ENCODE measurements around the gene ADPGK.

Gene ADPGK

GRCh38 chr15:72787526-72787925, 4.0 kb upstream of the ADPGK start:
- no peak for DNase-seq

DNA sequence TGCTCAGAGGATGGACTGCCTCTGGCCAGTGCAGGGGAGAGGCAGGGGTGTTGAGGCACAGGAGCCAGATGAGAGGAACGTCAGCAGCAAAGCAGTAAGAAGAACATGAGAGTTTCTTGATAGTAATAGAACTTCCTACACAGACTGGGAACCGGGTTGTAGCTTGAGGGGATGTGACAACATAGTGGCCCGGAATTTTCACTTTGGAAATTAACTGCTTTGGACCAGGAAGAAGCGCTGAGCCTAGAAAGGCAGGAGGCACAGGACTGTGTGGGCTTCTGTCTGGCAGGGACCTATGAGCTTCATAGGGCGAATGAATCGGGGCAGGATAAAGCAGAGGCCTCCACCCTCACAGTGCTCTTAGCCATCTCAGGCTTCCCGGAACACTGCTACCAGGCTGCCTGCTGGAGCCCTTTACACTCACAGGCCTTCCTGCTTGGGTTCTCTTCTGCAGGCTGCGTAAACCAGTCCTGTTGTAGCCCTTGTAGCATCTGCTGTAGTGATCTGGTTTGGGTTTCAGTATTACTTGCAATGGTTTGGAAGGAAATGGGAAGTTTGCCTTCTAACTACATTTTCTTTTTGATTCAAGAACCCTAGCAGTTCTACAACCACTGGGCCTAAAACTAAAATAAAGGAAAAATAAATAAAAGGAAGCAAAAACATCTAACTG, 3.3 kb upstream of the ADPGK start:
- DNase-seq: no peak

DNA sequence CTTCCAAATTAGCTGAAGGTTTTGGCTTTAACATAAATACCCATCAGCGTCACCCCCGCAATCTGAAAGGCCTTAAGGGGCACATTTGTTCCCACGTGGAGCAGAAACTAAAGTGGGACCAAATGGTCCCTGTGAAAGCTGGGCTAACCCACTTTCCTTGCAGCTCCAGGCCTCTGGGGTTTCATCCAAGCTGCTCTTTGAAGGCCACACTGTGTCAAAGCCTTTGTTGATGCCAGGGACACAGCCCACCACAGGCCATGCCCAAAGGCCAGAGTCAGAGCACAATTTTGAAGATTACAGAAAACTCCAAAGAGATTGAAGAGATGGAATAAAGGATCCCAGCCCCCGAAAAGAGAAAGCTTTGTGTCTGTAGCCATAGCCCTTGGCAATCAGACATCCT, 2.7 kb upstream of the ADPGK start:
- DNase-seq: no peak

DNA sequence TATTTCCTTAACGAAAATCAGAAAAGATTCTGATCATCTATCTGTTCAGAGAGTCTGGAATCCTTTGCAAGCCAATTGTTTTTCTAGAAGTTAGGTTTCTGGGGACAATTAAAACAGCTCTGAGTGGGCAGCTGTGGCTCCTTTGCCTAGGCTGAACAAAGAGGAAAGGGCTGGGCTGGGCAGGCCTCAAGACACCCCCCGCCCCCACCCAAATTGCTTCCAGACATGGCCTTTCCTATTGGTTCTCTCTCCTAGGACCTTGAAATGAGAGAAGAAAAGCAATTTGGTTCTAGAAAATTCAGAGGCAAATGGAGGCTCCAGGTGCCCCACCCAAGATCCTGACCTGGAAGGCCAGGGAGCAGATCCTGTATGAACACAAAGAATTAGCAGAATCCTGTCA, 2.3 kb upstream of the ADPGK start:
- DNase-seq: no peak

DNA sequence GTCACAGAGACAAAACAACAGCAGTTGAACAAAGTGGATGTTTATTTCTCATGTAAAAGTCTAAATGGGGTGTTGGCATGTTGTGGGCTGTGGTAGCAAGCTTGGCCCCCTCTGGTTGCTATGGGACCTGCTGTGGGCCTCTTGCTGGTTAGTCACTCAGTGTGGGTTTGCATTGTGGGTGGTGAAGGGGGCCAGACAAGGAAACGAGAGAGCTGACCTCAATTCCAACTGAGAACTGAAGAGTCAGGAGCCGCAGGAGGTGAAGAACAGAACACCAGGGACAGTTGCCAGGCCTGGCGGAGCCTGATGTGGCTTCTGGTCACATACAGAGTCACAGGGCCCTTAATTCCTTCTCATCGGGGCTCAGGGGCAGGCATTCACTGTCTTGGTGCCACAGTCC, 1.9 kb upstream of the ADPGK start:
- DNase-seq: peak; percentile 64

- peak; percentile 55 for DNase-seq
Observed at GRCh38 chr15:72784456-72784876, 908 bp upstream of the ADPGK start.

DNA sequence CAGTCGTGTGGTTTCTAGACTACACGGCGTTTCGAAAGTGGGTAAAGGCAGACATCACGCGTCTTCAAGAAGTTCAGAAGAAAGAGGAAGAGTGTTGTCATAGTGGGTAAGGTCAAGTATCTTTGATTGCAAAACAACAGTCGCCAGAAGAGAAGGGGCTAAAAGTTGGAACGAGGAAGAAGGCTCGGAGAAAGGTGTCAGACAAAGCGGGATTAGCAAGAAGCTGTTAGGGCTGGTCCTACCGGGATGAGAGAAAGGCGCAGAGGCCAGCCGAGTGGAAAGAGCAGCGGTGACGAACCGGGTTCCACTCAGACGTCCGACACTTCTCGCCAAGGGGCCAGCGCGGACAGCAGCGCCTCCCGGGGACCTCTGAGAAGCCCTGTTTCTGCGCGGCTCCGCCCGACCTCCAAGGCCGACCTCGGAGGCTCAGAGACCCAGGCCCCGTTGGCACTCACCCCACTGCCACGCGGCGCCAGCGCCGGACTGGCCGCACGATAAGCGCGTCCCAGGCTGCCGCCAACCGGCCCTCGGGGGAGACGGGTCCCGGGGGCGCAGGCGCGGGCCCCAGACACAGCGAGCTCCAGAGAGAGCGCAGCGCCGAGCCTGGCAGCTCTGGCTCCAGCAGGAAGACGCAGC, 436 bp downstream of the ADPGK start:
- DNase-seq: peak; percentile 82

DNA sequence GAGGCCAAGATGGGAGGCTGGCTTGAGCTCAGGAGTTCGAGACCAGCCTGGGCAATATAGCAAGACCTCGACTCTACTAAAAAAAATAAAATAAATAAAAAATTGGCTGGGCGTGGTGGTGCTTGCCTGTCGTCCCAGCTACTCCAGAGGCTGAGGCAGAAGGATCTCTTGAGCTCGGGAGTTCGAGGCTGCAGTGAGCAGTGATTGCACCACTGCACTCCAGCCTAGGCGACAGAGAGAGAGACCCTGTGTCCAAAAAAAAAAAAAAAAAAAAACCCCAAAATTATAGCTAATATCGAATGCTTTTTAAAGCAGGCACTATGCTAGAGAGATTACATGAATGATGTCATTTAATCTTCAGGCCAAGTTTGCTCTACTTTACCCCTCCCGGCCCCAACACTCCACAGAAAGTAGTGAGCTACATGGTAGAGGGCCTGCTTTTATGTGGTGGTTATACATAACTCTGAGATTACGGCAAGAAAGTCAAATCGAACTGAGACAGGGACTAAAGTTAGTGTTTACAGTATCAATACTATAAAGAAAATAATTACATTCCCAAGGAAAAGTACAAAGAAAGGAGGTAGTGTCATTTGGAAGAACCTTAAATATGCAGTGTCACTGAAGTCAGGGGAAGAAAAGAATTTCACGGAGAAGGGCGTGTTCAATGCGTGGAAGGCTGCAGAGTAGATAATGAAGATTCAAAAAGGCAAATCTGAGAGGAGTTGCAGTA, 1.1 kb downstream of the ADPGK start:
- no peak for DNase-seq

GRCh38 chr15:72781631-72782030, 1.9 kb downstream of the ADPGK start:
- no peak for DNase-seq

GRCh38 chr15:72778796-72779195, 4.8 kb downstream of the ADPGK start:
- no peak for DNase-seq

DNA sequence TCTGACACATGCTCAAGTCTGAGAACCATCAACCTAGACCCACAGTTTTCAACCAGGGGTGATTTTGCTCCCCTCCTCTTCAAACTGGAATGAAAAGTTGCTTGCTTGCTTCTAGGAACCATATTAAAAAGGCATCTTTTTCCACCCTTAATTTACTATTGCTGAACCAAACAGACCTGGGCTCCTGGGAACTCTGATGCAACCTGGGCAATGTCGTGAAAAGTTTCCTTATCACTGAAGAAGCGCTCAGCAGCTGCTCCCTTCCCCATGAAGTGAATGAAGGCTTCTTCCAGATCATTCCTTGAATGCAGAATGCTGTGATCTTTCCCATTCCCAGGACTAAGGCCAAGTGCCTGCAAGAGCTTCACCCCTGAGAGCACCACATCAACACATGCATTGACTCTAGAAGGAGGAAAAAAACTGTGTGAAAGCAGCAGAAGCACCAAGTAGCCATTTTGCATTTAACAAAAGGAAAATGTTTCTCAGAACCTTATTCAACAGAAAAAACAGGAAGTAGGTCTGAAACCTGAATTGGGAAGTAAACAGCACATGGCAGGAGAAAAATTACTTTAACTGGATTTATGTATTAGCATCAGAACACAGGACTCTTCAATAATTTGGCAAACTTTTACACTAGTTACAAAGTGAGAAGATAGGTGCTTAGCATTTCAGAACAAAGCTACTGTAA, 8.7 kb downstream of the ADPGK start:
- no peak for DNase-seq

DNA sequence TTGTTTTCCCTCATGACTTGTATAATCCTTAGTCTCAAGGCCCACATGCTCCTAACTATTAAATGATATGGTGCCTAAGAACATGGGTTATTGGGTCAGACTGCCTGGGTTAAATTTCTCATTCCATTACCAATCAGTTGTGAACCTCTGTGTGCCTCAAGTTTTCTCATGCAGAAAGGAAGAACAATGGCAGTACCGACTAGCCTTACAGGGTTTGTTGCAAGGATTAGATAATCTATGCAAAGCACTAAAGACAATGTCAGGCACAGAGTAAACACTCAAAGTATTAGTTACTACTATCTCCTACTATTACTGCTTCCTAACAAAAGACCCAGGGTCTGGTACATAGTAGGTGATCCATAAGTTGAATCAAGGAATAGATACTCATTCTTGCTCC, 12.2 kb downstream of the ADPGK start:
- DNase-seq: no peak

- no peak for DNase-seq
Observed at GRCh38 chr15:72770673-72771328, 12.8 kb downstream of the ADPGK start.

DNA sequence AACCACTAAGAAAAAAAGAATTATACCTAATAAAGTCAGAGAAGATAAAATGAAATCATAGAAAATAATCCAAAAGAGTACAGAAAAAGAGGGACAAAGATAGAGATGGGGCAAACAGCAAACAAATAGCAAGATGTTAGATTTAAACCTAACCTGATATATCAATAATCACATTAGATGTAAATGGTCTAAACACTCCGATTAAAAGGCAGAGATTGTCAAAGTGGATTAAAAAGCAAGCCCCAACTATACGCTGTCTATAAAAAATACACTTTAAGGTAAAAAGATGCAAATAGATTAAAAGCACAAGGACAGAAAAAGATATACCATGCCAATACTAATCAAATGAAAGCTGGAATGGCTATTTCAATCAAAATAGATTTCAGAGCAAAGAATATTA, 16.8 kb downstream of the ADPGK start:
- DNase-seq: no peak

- DNase-seq: no peak
Observed at GRCh38 chr15:72766025-72766424, 17.5 kb downstream of the ADPGK start.

DNA sequence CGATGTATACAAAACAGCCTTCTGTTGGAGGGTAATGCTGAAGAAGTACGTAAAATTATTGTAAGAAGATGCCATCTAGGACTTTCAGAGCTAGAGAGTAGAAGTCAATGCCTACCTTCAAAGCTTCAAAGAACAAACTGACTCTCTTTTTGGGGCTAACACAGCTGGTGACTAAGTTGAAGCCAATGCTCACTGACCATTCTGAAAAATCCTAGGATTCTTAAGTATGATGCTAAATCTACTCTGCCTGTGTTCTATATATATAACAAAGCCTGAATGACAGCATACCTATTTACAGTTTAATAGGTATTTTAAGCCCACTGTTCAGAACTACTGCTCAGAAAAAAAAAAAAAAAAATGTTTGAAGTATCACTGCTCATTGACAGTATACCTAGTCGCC, 18.9 kb downstream of the ADPGK start:
- no peak for DNase-seq

- DNase-seq: no peak
Observed at GRCh38 chr15:72760590-72761260, 22.8 kb downstream of the ADPGK start.

DNA sequence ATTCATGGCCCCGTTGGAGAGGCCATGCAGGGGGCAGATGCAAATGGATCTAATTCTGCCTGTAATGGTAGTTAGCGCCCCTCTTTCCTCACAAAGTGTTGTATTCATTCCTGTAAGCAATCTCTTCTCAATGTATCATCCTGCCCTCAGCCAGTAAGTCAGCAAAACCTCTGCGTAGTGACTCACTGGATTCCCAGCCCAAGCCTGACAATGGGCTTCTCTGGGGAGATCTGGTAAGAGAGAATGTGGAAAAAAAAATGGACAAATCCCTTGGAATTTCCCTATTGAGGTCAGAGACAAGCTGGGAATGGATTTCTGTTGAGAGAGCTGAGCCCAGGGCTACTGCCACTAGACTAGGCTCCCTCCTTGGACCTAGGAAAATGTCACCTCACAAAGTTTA, 25.4 kb downstream of the ADPGK start:
- no peak for DNase-seq

DNA sequence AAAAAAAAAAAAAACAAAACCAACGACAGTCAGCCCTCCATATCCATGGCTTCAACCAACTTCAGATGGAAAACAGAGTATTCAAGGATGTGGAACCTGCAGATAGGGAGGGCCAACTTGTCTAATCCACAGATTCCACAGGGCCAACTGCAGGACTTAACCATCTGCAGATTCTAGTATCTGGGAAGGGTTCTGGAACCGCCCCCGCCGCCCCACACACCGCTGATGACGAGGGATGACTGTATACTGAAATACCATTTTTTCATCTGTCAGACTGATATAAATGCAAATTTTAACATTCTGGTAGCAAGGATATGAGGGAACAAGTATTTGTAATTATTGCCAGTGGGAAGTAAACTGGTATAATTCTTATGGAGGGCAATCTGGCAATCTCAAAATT, 29.5 kb downstream of the ADPGK start:
- DNase-seq: no peak

GRCh38 chr15:72751751-72752455, 31.7 kb downstream of the ADPGK start:
- DNase-seq: no peak

GRCh38 chr15:72749700-72750099, 33.9 kb downstream of the ADPGK start:
- DNase-seq: no peak

- no peak for DNase-seq
Observed at GRCh38 chr15:72740219-72740618, 43.3 kb downstream of the ADPGK start.

Data from NK-92 treated with Interleukin-12 subunit alpha and Interleukin-12 subunit beta, amount 100 ng/mL, for 24 hours (cell line).